ENCODE results near the gene BIVM. TPM values are rescaled to one million over a fixed set of nuclear protein-coding genes. Genes with fewer than 3 reads are reported as not detected.
A peak's percentile ranks its signal among the peaks of the same experiment; 100 is the strongest.

BIVM gene
- total RNA-seq, 1 experiment from 2014 or later: 19.3 TPM

GRCh38 chr13:102838982-102839381 lies 40.1 kb downstream of the BIVM start:
- no peak for DNase-seq (ENCODE audit: extremely low read depth, low read depth)

- DNase-seq (ENCODE audit: extremely low read depth, low read depth): no peak
Measured at GRCh38 chr13:102839462-102839861, 40.5 kb downstream of the BIVM start.

- DNase-seq (ENCODE audit: extremely low read depth, low read depth): no peak
Measured at GRCh38 chr13:102845289-102845629, 46.3 kb downstream of the BIVM start.

GRCh38 chr13:102845630-102846260 lies 46.8 kb downstream of the BIVM start, which contains the start of gene ERCC5:
Gene ERCC5 (plus strand): TSS chr13:102846032. CDS start chr13:102846267, 235 bp downstream.
- peak; percentile 90 for DNase-seq (ENCODE audit: extremely low read depth, low read depth)

- DNase-seq (ENCODE audit: extremely low read depth, low read depth): no peak
Measured at GRCh38 chr13:102846261-102847015, 47.5 kb downstream of the BIVM start.

- no peak for DNase-seq (ENCODE audit: extremely low read depth, low read depth)
Measured at GRCh38 chr13:102847272-102848234, 48.6 kb downstream of the BIVM start.

GRCh38 chr13:102848956-102849355 lies 50.0 kb downstream of the BIVM start:
- DNase-seq (ENCODE audit: extremely low read depth, low read depth): no peak

- no peak for DNase-seq (ENCODE audit: extremely low read depth, low read depth)
Measured at GRCh38 chr13:102852556-102852955, 53.6 kb downstream of the BIVM start.

GRCh38 chr13:102854675-102855074 lies 55.8 kb downstream of the BIVM start:
- no peak for DNase-seq (ENCODE audit: extremely low read depth, low read depth)

GRCh38 chr13:102856557-102856956 lies 57.6 kb downstream of the BIVM start:
- no peak for DNase-seq (ENCODE audit: extremely low read depth, low read depth)

GRCh38 chr13:102862624-102863210 lies 63.8 kb downstream of the BIVM start:
- no peak for DNase-seq (ENCODE audit: extremely low read depth, low read depth)

GRCh38 chr13:102863590-102863989 lies 64.7 kb downstream of the BIVM start:
- DNase-seq (ENCODE audit: extremely low read depth, low read depth): no peak

GRCh38 chr13:102868366-102868936 lies 69.5 kb downstream of the BIVM start:
- no peak for DNase-seq (ENCODE audit: extremely low read depth, low read depth)

- no peak for DNase-seq (ENCODE audit: extremely low read depth, low read depth)
Measured at GRCh38 chr13:102869948-102870676, 71.2 kb downstream of the BIVM start.

GRCh38 chr13:102870677-102871415 lies 71.9 kb downstream of the BIVM start:
- DNase-seq (ENCODE audit: extremely low read depth, low read depth): peak; percentile 20

GRCh38 chr13:102872131-102872530 lies 73.2 kb downstream of the BIVM start:
- DNase-seq (ENCODE audit: extremely low read depth, low read depth): no peak

GRCh38 chr13:102872531-102872930 lies 73.6 kb downstream of the BIVM start:
- DNase-seq (ENCODE audit: extremely low read depth, low read depth): no peak

GRCh38 chr13:102873653-102874052 lies 74.7 kb downstream of the BIVM start:
- DNase-seq (ENCODE audit: extremely low read depth, low read depth): no peak

- no peak for DNase-seq (ENCODE audit: extremely low read depth, low read depth)
Measured at GRCh38 chr13:102875256-102875655, 76.3 kb downstream of the BIVM start.

All from NCI-H460 (cell line).